Neural crest cell (in vitro differentiated cells): ENCODE measurements around the gene CRYAB. TPM values are rescaled to one million over a fixed set of nuclear protein-coding genes. Genes with fewer than 3 reads are reported as not detected.

Experiments
- DNase-seq: peaks from one replicate; pipeline ENCODE4 v3.0.0; 2021; ENCODE audit warnings: low read depth, mixed read lengths, low spot score
- H3K27ac Mint-ChIP-seq: one replicate; pipeline ENCODE4 v1.8.0; 2021; ENCODE audit warnings: mild to moderate bottlenecking, mixed read lengths; ENCODE audit not compliant: unreplicated experiment
- H3K27me3 Mint-ChIP-seq: 2 replicates; pipeline ENCODE4 v1.8.0; 2021; ENCODE audit warnings: low read depth, mild to moderate bottlenecking, mixed read lengths
- H3K36me3 Mint-ChIP-seq: 2 replicates; pipeline ENCODE4 v1.8.0; 2021; ENCODE audit warnings: low read depth, mild to moderate bottlenecking, mixed read lengths
- H3K4me1 Mint-ChIP-seq: 2 replicates; pipeline ENCODE4 v1.8.0; 2021; ENCODE audit warnings: mixed read lengths
- H3K4me3 Mint-ChIP-seq: one replicate; pipeline ENCODE4 v1.8.0; 2021; ENCODE audit warnings: mild to moderate bottlenecking, mixed read lengths
- H3K9me3 Mint-ChIP-seq: 2 replicates; pipeline ENCODE4 v1.8.0; 2021; ENCODE audit warnings: mixed read lengths
- total RNA-seq: library from RNA; stranded (reverse); gene quantifications from 2 replicates; pipeline ENCODE4 v1.2.1, GENCODE V29; 2021
- TF ChIP-seq, protein P1 (sequence below): fragments of 200-600 bp; sonication (generic); conservative IDR thresholded peaks from 2 replicates; pipeline ENCODE4 v1.5.0; 2021; ENCODE audit warnings: antibody characterized with exemption, mild to moderate bottlenecking

The CRYAB gene
- total RNA-seq, 1 donor from 2014 or later, result not detected

DNA sequence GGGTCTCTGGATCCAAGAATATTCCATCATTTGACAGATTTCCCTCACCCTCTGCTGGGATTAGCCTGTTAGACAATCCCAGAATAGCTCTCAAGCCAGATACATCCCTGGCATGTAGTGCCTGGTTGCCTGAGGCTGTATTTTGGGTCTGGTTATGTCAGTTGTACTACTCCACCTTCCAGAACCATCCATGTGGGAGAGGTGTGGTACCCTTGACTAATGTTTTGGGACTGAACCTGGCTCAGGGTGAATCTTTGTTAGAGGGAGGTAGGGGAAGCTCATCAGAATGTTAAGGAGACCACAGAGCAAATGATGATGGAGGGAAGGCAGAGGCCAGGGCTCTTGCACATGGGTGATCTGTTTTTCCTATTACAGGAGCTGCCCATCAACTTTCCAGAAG is 12.4 kb upstream of the CRYAB start:
- Mint-ChIP-seq H3K27me3 (peaks cover 3% of the 10 kb centered on the region), H3K27ac (no peak overlapping the region), H3K4me1 (peaks cover 26% of the 10 kb centered on the region), H3K9me3 (no peaks in the 10 kb centered on the region), H3K4me3 (no peak overlapping the region), H3K36me3 (no peaks in the 10 kb centered on the region)
- DNase-seq, result no peak
- TF ChIP-seq, protein P1, sequence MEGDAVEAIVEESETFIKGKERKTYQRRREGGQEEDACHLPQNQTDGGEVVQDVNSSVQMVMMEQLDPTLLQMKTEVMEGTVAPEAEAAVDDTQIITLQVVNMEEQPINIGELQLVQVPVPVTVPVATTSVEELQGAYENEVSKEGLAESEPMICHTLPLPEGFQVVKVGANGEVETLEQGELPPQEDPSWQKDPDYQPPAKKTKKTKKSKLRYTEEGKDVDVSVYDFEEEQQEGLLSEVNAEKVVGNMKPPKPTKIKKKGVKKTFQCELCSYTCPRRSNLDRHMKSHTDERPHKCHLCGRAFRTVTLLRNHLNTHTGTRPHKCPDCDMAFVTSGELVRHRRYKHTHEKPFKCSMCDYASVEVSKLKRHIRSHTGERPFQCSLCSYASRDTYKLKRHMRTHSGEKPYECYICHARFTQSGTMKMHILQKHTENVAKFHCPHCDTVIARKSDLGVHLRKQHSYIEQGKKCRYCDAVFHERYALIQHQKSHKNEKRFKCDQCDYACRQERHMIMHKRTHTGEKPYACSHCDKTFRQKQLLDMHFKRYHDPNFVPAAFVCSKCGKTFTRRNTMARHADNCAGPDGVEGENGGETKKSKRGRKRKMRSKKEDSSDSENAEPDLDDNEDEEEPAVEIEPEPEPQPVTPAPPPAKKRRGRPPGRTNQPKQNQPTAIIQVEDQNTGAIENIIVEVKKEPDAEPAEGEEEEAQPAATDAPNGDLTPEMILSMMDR, result no peak

DNA sequence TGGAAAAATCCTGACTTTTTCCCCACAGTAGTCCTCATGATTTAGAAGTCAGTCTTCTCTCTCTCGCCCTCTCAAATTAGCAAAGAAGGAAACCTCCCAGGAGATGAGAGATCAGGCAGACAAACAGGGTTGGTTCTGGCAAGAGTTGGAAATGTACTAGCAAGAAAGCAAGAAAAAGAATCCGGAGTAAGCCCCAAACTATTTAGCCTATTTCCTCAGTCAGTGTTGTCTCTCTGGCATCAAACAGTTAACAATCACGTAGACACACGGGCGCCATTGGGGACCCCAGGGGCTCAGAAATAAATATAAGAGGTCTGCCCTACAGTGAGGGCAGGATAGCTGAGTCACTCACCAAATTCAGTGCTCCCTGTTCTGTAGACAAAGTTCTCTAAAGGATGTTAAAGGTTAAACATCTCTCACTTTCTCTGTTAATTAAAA is 11.8 kb upstream of the CRYAB start:
- DNase-seq, result no peak
- no peak overlapping the region for H3K4me3 Mint-ChIP-seq
- H3K27me3 Mint-ChIP-seq, result peaks cover 3% of the 10 kb centered on the region
- H3K36me3 Mint-ChIP-seq, result no peaks in the 10 kb centered on the region
- TF ChIP-seq, protein P1, result no peak
- peaks cover 26% of the 10 kb centered on the region for H3K4me1 Mint-ChIP-seq
- H3K27ac Mint-ChIP-seq, result no peak overlapping the region
- no peaks in the 10 kb centered on the region for H3K9me3 Mint-ChIP-seq

DNA sequence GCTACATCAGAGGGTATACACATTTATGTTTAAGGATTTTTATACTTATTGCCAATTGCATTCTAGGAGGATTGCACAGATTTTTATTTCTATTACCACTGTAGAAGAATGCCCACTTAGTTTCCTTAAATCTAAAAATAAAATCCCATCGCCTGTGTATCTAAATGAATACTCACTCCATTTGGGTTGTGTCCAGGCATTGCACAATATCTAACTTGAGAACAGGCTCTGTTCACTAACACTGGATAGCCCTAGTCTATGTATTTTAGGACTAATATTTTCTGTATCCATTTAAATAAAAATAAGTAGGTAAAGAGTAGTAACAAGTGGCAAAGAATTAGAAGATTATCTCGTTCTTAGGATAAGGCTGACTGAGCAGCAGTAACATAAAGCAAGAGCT is 11.2 kb upstream of the CRYAB start:
- H3K27ac Mint-ChIP-seq, result no peak overlapping the region
- TF ChIP-seq, protein P1, result no peak
- H3K4me1 Mint-ChIP-seq, result peaks cover 26% of the 10 kb centered on the region
- no peaks in the 10 kb centered on the region for H3K36me3 Mint-ChIP-seq
- no peaks in the 10 kb centered on the region for H3K9me3 Mint-ChIP-seq
- H3K4me3 Mint-ChIP-seq, result no peak overlapping the region
- no peak for DNase-seq
- peaks cover 3% of the 10 kb centered on the region for H3K27me3 Mint-ChIP-seq

DNA sequence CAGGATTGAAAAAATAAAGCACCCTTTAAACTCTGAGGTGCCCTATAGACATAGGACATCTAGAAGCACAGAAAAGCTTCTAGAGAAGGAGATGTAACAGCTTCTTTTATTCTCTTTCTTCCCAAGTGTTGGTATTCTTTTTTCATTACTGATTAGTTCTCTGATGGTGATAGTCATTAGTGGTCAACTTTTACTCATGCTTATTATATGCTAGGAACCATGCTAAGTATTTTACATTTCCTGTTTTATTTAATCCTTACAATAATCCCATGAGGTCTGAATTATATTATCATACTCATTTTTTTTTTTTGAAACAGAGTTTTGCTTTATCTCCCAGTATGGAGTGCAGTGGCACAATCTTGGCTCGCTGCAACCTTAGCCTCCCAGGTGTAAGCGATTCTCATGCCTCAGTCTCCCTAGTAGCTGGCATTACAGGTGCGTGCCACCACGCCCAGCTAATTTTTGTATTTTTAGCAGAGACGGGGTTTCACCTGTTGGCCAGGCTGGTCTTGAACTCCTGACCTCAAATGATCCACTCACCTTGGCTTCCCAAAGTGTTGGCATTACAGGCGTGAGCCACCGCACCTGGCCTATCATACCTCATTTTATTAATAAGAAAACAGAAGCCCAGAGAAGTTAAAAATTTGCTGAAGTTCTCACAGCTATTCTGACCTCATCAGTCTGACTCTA is 10.1 kb upstream of the CRYAB start:
- H3K27me3 Mint-ChIP-seq, result peaks cover 3% of the 10 kb centered on the region
- DNase-seq, result no peak
- no peak overlapping the region for H3K4me3 Mint-ChIP-seq
- TF ChIP-seq, protein P1, result no peak
- peaks cover 18% of the 10 kb centered on the region for H3K4me1 Mint-ChIP-seq
- no peaks in the 10 kb centered on the region for H3K36me3 Mint-ChIP-seq
- H3K27ac Mint-ChIP-seq, result no peak overlapping the region
- no peaks in the 10 kb centered on the region for H3K9me3 Mint-ChIP-seq

DNA sequence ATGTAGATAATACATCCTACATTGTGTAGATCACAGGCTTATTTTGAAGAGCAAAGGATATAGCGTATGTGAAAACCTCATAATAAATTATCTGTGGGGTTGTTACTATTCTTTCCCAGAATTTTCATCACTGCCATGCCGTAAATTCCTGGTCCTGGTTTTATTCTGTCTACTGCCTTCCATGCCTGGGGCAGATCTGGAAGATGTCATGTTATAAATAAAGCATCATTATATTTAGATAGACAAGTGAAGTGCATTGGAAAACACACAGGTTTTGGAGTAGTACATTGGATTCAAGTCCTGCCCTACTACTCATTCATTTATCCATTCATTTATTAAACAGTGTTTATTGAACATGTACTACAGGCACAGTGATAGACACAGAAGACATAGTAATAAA is 9.3 kb upstream of the CRYAB start:
- DNase-seq, result no peak
- H3K9me3 Mint-ChIP-seq, result no peaks in the 10 kb centered on the region
- H3K36me3 Mint-ChIP-seq, result no peaks in the 10 kb centered on the region
- H3K27ac Mint-ChIP-seq, result no peak overlapping the region
- TF ChIP-seq, protein P1, result no peak
- peaks cover 10% of the 10 kb centered on the region for H3K4me1 Mint-ChIP-seq
- H3K4me3 Mint-ChIP-seq, result no peak overlapping the region
- H3K27me3 Mint-ChIP-seq, result peaks cover 9% of the 10 kb centered on the region
